Measurements from ENCODE around the gene CRABP2. TPM values are rescaled to one million over a fixed set of nuclear protein-coding genes. Genes with fewer than 3 reads are reported as not detected.

CRABP2 gene
- total and polyA plus RNA-seq, 2 experiments from 2014 or later, result 38.8 to 64.1 TPM

- H3K27me3 ChIP-seq (replicated peaks; ENCODE audit: insufficient read depth), result no peaks in the 10 kb centered on the region
- H3K4me2 ChIP-seq (ENCODE audit: unreplicated experiment), result peak within 1 kb of the TSS; percentile 96
- peak within 1 kb of the TSS; percentile 78 for H2AFZ ChIP-seq
- H4K20me1 ChIP-seq (ENCODE audit: insufficient read depth), result no peaks in the 10 kb centered on the region
- TF ChIP-seq EZH2phosphoT487 (IDR thresholded peaks at IDR 0.05; ENCODE audit: insufficient read depth, low read depth), result no peak
- no peak for TF ChIP-seq EZH2 (IDR thresholded peaks at IDR 0.05; ENCODE audit: insufficient read depth, poor library complexity, severe bottlenecking)
- peaks cover 31% of the 10 kb centered on the region for H3K4me1 ChIP-seq (ENCODE audit: insufficient read depth)
- H3F3A ChIP-seq (ENCODE audit: insufficient read depth), result peaks cover 39% of the 10 kb centered on the region
- in situ Hi-C loops (cut with MboI), result no loop called here
- no peak for DNase-seq
- peak within 1 kb of the TSS; percentile 78 for H3K4me3 ChIP-seq
- H3K27ac ChIP-seq, result peak within 1 kb of the TSS; percentile 100
- WGBS, 2 experiments (ENCODE audit: low coverage in 1 of 2, low lambda C conversion rate in 2 of 2, missing lambda C conversion rate in 2 of 2), result 0 to 2% methylated on average over 41 to 48 of the region's 48 CpGs
- H3K79me2 ChIP-seq (ENCODE audit: insufficient read depth), result peaks cover 85% of the 10 kb centered on the region
- no peaks in the 10 kb centered on the region for H3K36me3 ChIP-seq (ENCODE audit: low read depth)
- H3K9ac ChIP-seq, result peak within 1 kb of the TSS; percentile 97
- no peaks in the 10 kb centered on the region for H3K9me3 ChIP-seq (ENCODE audit: low read depth)
- H3K9me2 ChIP-seq (ENCODE audit: insufficient read depth), result no peaks in the 10 kb centered on the region
Observed at GRCh38 chr1:156751451-156751756, 46.0 kb upstream of the CRABP2 start, which contains the start of gene HDGF. Gene HDGF (minus strand): TSS chr1:156751675. CDS start chr1:156751429, 246 bp downstream.

- peaks cover 36% of the 10 kb centered on the region for H3K4me1 ChIP-seq (ENCODE audit: insufficient read depth)
Observed at GRCh38 chr1:156750711-156751450, 45.5 kb upstream of the CRABP2 start.

GRCh38 chr1:156750191-156750672 lies 44.8 kb upstream of the CRABP2 start:
- Histone ChIP-seq H3K27ac (peak overlapping the region; percentile 100), H3K27me3 (replicated peaks; ENCODE audit: insufficient read depth) (no peaks in the 10 kb centered on the region), H3K4me3 (peak overlapping the region; percentile 78), H3K4me2 (ENCODE audit: unreplicated experiment) (peak overlapping the region; percentile 96), H3K79me2 (ENCODE audit: insufficient read depth) (peaks cover 88% of the 10 kb centered on the region), H3F3A (ENCODE audit: insufficient read depth) (peaks cover 45% of the 10 kb centered on the region), H3K4me1 (ENCODE audit: insufficient read depth) (peaks cover 41% of the 10 kb centered on the region), H2AFZ (0 out of 2 replicates have a peak overlapping the region, but pooled peaks have one; percentile 30), H3K9ac (peak overlapping the region; percentile 97), H4K20me1 (ENCODE audit: insufficient read depth) (no peaks in the 10 kb centered on the region), H3K9me2 (ENCODE audit: insufficient read depth) (no peaks in the 10 kb centered on the region), H3K9me3 (ENCODE audit: low read depth) (no peaks in the 10 kb centered on the region), H3K36me3 (ENCODE audit: low read depth) (no peaks in the 10 kb centered on the region)
- peak; percentile 78 for DNase-seq
- in situ Hi-C loops (cut with MboI), result no loop called here
- TF ChIP-seq EZH2 (IDR thresholded peaks at IDR 0.05; ENCODE audit: insufficient read depth, poor library complexity, severe bottlenecking) (no peak), EZH2phosphoT487 (IDR thresholded peaks at IDR 0.05; ENCODE audit: insufficient read depth, low read depth) (no peak)
- 4% methylated on average over 5 of the region's 5 CpGs for WGBS, 2 experiments (ENCODE audit: low coverage in 1 of 2, low lambda C conversion rate in 2 of 2, missing lambda C conversion rate in 2 of 2)

More at GRCh38 chr1:156750711-156751450, 45.5 kb upstream of the CRABP2 start:
- Histone ChIP-seq H3K4me3 (peak overlapping the region; percentile 78), H3K9me3 (ENCODE audit: low read depth) (no peaks in the 10 kb centered on the region), H3K9ac (peak overlapping the region; percentile 97), H3K4me2 (ENCODE audit: unreplicated experiment) (peak overlapping the region; percentile 96), H3K27me3 (replicated peaks; ENCODE audit: insufficient read depth) (no peaks in the 10 kb centered on the region), H3K9me2 (ENCODE audit: insufficient read depth) (no peaks in the 10 kb centered on the region), H3K36me3 (ENCODE audit: low read depth) (no peaks in the 10 kb centered on the region), H3F3A (ENCODE audit: insufficient read depth) (peaks cover 39% of the 10 kb centered on the region), H3K79me2 (ENCODE audit: insufficient read depth) (peaks cover 88% of the 10 kb centered on the region), H3K27ac (peak overlapping the region; percentile 100), H4K20me1 (ENCODE audit: insufficient read depth) (no peaks in the 10 kb centered on the region), H2AFZ (0 out of 2 replicates have a peak overlapping the region, but pooled peaks have one; percentile 30)
- peak; percentile 73 for DNase-seq
- WGBS, 2 experiments (ENCODE audit: low coverage in 1 of 2, low lambda C conversion rate in 2 of 2, missing lambda C conversion rate in 2 of 2), result 0 to 1% methylated on average over 33 to 64 of the region's 64 CpGs
- in situ Hi-C loops (cut with MboI), result no loop called here
- no peak for TF ChIP-seq EZH2phosphoT487 (IDR thresholded peaks at IDR 0.05; ENCODE audit: insufficient read depth, low read depth)
- TF ChIP-seq EZH2 (IDR thresholded peaks at IDR 0.05; ENCODE audit: insufficient read depth, poor library complexity, severe bottlenecking), result no peak

GRCh38 chr1:156749419-156750118 lies 44.2 kb upstream of the CRABP2 start:
- H3K4me3 ChIP-seq, result peak overlapping the region; percentile 78
- peak overlapping the region; percentile 100 for H3K27ac ChIP-seq
- peaks cover 45% of the 10 kb centered on the region for H3F3A ChIP-seq (ENCODE audit: insufficient read depth)
- in situ Hi-C loops (cut with MboI), result no loop called here
- H3K9ac ChIP-seq, result peak overlapping the region; percentile 97
- peaks cover 91% of the 10 kb centered on the region for H3K79me2 ChIP-seq (ENCODE audit: insufficient read depth)
- H3K4me2 ChIP-seq (ENCODE audit: unreplicated experiment), result peak overlapping the region; percentile 96
- no peaks in the 10 kb centered on the region for H3K27me3 ChIP-seq (replicated peaks; ENCODE audit: insufficient read depth)
- no peaks in the 10 kb centered on the region for H3K9me2 ChIP-seq (ENCODE audit: insufficient read depth)
- WGBS, 2 experiments (ENCODE audit: low coverage in 1 of 2, low lambda C conversion rate in 2 of 2, missing lambda C conversion rate in 2 of 2), result 6 to 12% methylated on average over 7 to 8 of the region's 8 CpGs
- H3K4me1 ChIP-seq (ENCODE audit: insufficient read depth), result peaks cover 41% of the 10 kb centered on the region
- peak; percentile 39 for DNase-seq
- H4K20me1 ChIP-seq (ENCODE audit: insufficient read depth), result no peaks in the 10 kb centered on the region
- 0 out of 2 replicates have a peak overlapping the region, but pooled peaks have one; percentile 47 for H2AFZ ChIP-seq
- H3K36me3 ChIP-seq (ENCODE audit: low read depth), result no peaks in the 10 kb centered on the region
- H3K9me3 ChIP-seq (ENCODE audit: low read depth), result no peaks in the 10 kb centered on the region
- no peak for TF ChIP-seq EZH2 (IDR thresholded peaks at IDR 0.05; ENCODE audit: insufficient read depth, poor library complexity, severe bottlenecking)

All from GM23248 (cell line).